HG03280 (cell line): ENCODE measurements around the gene MYPOP.

Experiments used
- ATAC-seq: cut with Tn5 transposase; IDR thresholded peaks from one replicate; pipeline ENCODE4 v1.9.1; 2021; ENCODE audit warnings: mild to moderate bottlenecking, moderate library complexity; ENCODE audit not compliant: unreplicated experiment

Gene MYPOP, protein sequence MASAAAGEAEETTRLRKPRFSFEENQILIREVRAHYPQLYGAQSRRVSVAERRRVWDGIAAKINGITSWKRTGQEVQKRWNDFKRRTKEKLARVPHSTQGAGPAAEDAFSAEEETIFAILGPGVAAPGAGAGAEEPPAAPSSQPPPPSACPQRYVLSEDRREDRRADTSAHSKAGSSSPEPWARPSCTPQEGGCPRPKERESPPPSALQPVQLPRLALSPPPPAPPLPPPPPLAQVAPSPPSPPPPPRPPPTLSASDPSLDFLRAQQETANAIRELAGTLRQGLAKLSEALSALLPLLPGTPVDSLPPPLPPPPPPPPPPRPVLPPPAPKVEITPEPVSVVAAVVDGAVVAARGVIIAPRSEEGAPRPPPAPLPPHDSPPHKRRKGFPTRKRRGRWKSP

GRCh38 chr19:45901912-45902650 lies at the start of gene MYPOP:
TSS of gene MYPOP (minus strand) at chr19:45902613. CDS start at chr19:45901773, 840 bp downstream.
- no peak for ATAC-seq

DNA sequence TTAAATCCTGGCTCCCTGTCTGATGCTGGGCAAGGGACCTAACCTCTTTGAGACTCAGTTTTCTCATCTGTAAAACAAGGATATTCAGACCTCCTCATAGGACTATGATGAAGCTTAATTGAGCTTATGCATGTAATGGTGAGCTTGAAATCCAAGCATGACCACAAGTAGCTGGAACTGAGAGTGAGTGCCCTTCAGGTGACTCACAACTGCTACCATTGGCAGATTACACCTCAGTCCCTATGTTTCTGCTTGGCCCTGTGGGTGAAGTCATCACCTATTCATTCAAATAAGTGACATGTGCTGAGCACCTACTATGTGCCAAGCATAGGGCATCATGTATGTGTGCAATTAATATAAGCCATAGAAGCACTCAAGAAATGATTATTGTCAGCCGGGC lies 45.5 kb upstream of the MYPOP start:
- no peak for ATAC-seq

DNA sequence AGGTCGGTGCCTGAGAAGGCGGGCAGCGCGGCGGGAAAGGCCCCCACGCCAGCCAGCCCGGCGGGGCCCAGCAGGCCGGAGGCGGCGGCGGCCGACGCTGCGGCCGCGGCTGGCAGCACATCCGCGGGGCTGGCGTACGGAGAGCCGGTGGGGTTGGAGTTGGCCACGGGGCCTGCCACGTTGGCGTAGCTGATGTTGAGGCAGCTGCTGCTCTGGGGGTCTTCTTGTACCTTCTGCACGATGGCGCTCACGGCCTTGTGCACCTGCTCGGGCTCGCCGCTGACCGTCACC lies 38.0 kb upstream of the MYPOP start:
- no peak for ATAC-seq

- no peak for ATAC-seq
Observed at GRCh38 chr19:45939792-45940514, 37.5 kb upstream of the MYPOP start.

DNA sequence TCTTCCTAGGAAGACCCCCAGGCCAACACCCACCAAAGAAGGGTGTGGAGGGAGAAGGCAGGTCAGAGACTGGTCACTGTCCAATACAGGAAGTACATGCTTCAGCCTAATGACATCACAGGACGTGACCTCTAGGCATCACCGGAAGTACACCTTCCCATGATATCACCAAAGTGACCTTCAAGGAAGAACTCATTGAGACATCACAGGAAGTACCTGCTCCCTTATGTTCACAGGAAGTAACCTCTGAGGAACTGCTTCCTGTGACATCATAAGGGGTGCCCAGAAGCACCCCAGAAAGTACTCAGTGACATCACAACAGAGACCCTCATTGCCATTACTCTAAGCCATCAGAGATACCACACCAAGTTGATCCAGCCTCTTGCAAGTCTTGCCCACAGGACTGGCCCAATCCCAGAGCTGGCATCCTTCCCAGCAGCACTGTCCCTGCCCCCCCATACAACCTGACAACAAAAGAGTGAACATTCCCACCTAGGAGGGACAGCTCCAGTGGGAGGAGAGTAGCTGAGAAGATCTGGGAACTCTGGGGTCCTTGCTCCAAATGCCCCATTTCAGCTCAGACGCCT lies 36.4 kb upstream of the MYPOP start:
- ATAC-seq = no peak

GRCh38 chr19:45935267-45935666 lies 32.9 kb upstream of the MYPOP start:
- no peak for ATAC-seq

GRCh38 chr19:45934551-45935230 lies 32.3 kb upstream of the MYPOP start:
- ATAC-seq = no peak

- ATAC-seq = no peak
Observed at GRCh38 chr19:45933759-45934158, 31.3 kb upstream of the MYPOP start.

GRCh38 chr19:45931055-45931454 lies 28.6 kb upstream of the MYPOP start:
- no peak for ATAC-seq

GRCh38 chr19:45929247-45929646 lies 26.8 kb upstream of the MYPOP start:
- no peak for ATAC-seq

- ATAC-seq = peak; percentile 90
Observed at GRCh38 chr19:45927565-45928261, 25.3 kb upstream of the MYPOP start.

DNA sequence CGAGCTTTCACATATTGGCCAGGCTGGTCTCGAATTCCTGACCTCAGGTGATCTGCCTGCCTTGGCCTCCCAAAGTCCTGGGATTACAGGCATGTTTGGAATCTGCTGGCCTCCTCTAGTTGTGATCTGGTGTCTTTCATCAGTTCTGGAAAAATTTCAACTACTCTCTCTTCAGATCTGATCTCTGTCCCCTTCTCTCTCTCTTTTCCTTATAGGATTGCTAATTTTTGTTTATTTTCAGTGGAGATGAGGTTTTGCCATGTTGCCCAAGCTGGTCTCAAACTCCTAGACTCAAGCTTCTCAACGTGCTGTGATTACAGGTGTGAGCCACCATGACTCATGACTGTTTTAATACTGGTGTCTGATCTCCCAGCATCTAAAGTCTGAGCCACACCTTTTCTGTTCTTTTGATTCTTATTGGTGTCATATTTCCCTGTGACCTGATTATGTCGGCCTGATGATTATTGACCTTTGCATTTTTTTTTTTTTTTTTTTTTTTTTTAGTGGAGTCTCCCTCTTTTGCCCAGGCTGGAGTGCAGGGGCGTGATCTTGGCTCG lies 22.6 kb upstream of the MYPOP start:
- no peak for ATAC-seq

- ATAC-seq = no peak
Observed at GRCh38 chr19:45922281-45922680, 19.9 kb upstream of the MYPOP start.

DNA sequence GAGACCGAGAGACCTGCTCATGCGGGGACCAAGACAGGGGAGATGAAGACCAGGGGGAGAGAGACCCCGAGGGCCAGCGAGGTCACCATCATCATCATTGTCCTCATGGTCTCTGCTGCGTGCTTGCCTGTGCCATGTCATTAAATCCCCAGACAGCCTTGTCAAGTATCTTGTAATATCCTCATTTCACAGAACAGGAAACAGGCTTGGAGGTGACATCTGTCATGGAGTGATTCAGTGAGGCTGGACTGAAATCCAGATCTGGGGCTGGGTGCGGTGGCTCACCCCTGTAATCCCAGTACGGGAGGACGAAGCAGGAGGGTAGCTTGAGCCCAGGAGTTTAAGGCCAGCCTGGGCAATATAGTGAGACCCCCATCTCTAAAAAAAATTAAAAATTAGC lies 18.0 kb upstream of the MYPOP start:
- no peak for ATAC-seq

DNA sequence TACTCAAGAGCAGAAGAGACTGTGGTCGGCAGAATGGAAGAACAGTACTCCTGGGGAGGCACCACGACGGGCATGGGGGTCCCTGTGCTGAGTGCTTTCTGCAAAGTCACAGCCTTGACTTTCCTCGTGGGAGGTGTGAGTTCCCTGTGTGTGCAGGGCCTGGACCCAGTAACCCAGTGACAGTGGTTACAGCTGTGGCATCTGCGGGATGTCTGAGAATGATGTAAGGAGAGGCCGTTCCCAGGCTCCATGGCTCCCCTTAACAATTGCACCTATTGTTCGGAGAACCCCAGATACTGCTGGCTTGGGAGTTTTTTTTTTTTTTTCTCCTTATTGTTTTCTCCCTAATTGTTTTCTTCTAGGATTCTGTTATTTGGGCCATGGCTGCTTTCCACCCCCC lies 17.3 kb upstream of the MYPOP start:
- no peak for ATAC-seq

- no peak for ATAC-seq
Observed at GRCh38 chr19:45918721-45919120, 16.3 kb upstream of the MYPOP start.

- no peak for ATAC-seq
Observed at GRCh38 chr19:45917421-45918091, 15.1 kb upstream of the MYPOP start.

- no peak for ATAC-seq
Observed at GRCh38 chr19:45913874-45914830, 11.7 kb upstream of the MYPOP start, which contains the start of gene NANOS2. TSS of gene NANOS2 (minus strand) at chr19:45914778. CDS start at chr19:45914693, 85 bp downstream.
